Measurements from ENCODE around the gene RRP36.

DNA sequence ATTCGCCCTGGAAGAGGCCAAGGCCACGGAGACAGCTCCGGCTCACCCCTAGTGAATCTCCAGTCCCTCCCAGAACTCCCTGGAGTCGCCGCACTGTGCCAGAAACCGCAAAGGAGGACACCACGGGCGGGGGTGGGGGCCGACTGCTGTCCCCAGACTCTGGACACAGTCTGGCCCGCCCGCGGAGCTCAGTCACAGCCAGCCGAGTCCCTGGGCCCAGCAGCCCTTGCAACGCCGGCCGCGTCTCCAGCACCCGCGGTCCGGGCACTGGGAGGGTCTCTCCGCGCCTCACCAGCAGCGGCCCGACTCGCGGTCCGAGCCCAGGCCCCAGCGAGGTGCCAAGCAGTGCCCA, 43.0 kb upstream of the RRP36 start:
- TF ChIP-seq, protein P1, sequence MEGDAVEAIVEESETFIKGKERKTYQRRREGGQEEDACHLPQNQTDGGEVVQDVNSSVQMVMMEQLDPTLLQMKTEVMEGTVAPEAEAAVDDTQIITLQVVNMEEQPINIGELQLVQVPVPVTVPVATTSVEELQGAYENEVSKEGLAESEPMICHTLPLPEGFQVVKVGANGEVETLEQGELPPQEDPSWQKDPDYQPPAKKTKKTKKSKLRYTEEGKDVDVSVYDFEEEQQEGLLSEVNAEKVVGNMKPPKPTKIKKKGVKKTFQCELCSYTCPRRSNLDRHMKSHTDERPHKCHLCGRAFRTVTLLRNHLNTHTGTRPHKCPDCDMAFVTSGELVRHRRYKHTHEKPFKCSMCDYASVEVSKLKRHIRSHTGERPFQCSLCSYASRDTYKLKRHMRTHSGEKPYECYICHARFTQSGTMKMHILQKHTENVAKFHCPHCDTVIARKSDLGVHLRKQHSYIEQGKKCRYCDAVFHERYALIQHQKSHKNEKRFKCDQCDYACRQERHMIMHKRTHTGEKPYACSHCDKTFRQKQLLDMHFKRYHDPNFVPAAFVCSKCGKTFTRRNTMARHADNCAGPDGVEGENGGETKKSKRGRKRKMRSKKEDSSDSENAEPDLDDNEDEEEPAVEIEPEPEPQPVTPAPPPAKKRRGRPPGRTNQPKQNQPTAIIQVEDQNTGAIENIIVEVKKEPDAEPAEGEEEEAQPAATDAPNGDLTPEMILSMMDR (conservative IDR thresholded peaks at IDR 0.05), result no peak
- TF ChIP-seq EZH2 (IDR thresholded peaks at IDR 0.05; ENCODE audit: low read depth), result no peak
